DND-41 (cell line): ENCODE data around the gene DKC1.

ENCODE experiments used
- ATAC-seq: fragments of 200-7000 bp; cut with Tn5 transposase; 3 replicates; pipeline ENCODE4 v1.9.1; 2021; ENCODE audit warnings: low read depth; ENCODE audit not compliant: insufficient read depth
- DNase-seq: peaks from one replicate; pipeline ENCODE4 v3.0.0-alpha.2; 2020
- H2AFZ ChIP-seq: 2 replicates; pipeline ENCODE4 v1.6.0; 2012; ENCODE audit warnings: low read depth, low read length
- H3K27ac ChIP-seq: 2 replicates; pipeline ENCODE4 v1.5.1; 2012; ENCODE audit warnings: low read length, inconsistent platforms
- H3K27me3 ChIP-seq: fragments of 200-600 bp; sonication (generic); 2 replicates; pipeline ENCODE4 v1.6.0; 2012; ENCODE audit warnings: low read length, mild to moderate bottlenecking, inconsistent platforms; ENCODE audit not compliant: insufficient read depth, poor library complexity
- H3K36me3 ChIP-seq: 2 replicates; pipeline ENCODE4 v1.5.1; 2012; ENCODE audit warnings: low read length, inconsistent platforms; ENCODE audit not compliant: insufficient read depth
- H3K4me1 ChIP-seq: 2 replicates; pipeline ENCODE4 v1.5.1; 2012; ENCODE audit warnings: mild to moderate bottlenecking, low read length; ENCODE audit not compliant: insufficient read depth
- H3K4me2 ChIP-seq: 2 replicates; pipeline ENCODE4 v1.6.0; 2012; ENCODE audit warnings: mild to moderate bottlenecking, moderate library complexity, low read length, inconsistent platforms; ENCODE audit not compliant: insufficient read depth
- H3K4me3 ChIP-seq, 2 experiments: fragments of 200-600 bp in 1 of 2; shearing (Covaris generic) in 1 of 2; 2 replicates each; pipeline ENCODE4 v1.5.1; 2012 to 2016; ENCODE audit warnings: inconsistent platforms in 2 of 2, low read length in 2 of 2, mild to moderate bottlenecking in 2 of 2, low read depth in 1 of 2, moderate library complexity in 1 of 2
- H3K79me2 ChIP-seq: 2 replicates; pipeline ENCODE4 v1.6.0; 2012; ENCODE audit warnings: low read length, inconsistent platforms; ENCODE audit not compliant: insufficient read depth
- H3K9ac ChIP-seq: 2 replicates; pipeline ENCODE4 v1.6.0; 2012; ENCODE audit warnings: low read depth, mild to moderate bottlenecking, inconsistent platforms, low read length, moderate library complexity
- H3K9me3 ChIP-seq: 2 replicates; pipeline ENCODE4 v1.5.1; 2012; ENCODE audit warnings: low read length, moderate library complexity, mild to moderate bottlenecking, inconsistent platforms; ENCODE audit not compliant: insufficient read depth, severe bottlenecking
- H4K20me1 ChIP-seq: 2 replicates; pipeline ENCODE4 v1.6.0; 2012; ENCODE audit warnings: low read length; ENCODE audit not compliant: insufficient read depth
- EZH2 ChIP-seq: IDR thresholded peaks from 3 replicates; pipeline ENCODE4 v1.6.1; 2012; ENCODE audit warnings: borderline replicate concordance, low read depth, mild to moderate bottlenecking, moderate library complexity, low read length, inconsistent platforms; ENCODE audit not compliant: severe bottlenecking
- TF ChIP-seq, protein P1 (sequence below): IDR thresholded peaks from 2 replicates; pipeline ENCODE4 v1.5.1; 2012; ENCODE audit warnings: borderline replicate concordance, low read length, moderate library complexity, mild to moderate bottlenecking; ENCODE audit not compliant: poor library complexity, severe bottlenecking; ENCODE audit errors: extremely low read depth

Gene DKC1

DNA sequence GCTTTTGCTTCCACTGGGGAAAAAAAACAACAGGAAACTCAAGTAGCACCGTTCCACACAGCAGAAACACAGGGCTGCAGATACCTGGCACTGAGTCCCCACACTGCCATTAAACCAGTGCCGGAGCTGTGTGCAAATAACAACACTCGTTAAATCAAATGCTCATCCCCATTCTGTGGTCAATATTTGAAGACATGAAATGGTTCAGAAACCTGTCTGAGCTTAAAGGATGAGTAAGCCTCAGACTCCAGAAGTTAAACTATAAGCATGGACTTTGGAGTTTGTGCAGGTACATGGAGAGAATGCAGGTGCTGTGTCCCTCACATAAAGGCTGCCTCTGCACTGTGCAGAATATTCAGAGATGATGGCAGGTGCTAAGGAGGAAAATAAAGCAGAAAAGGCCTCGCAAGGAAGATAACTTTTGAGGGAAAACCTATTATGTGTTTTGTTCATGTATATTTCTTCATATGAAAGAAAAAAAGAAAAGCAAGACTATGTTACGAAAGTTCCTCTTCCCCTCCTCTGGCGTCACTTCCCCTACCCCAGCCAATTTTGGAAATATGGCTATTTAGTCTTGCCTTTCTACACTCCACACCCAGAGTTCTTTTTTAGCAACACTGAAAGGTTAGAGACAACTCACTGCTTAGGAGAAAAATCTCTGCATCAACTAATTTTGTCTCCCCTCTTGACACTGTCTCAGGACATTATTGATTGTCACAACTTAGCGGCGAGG is 38.0 kb downstream of the DKC1 start:
- H3K4me3 ChIP-seq, result peak overlapping the region in 1 of 2 experiments; percentile 51; a peak in 1 of 4 replicates
- H3K27me3 ChIP-seq, result no peaks in the 10 kb centered on the region
- H3K4me2 ChIP-seq, result peak overlapping the region; percentile 66
- no peaks in the 10 kb centered on the region for H4K20me1 ChIP-seq
- peaks cover 57% of the 10 kb centered on the region for H3K4me1 ChIP-seq
- no peaks in the 10 kb centered on the region for H3K36me3 ChIP-seq
- ATAC-seq (no peak), DNase-seq (no peak)
- H3K9ac ChIP-seq, result peak overlapping the region; percentile 51
- no peak overlapping the region for H2AFZ ChIP-seq
- peak overlapping the region; percentile 74 for H3K27ac ChIP-seq
- no peak for TF ChIP-seq EZH2
- TF ChIP-seq, protein P1, sequence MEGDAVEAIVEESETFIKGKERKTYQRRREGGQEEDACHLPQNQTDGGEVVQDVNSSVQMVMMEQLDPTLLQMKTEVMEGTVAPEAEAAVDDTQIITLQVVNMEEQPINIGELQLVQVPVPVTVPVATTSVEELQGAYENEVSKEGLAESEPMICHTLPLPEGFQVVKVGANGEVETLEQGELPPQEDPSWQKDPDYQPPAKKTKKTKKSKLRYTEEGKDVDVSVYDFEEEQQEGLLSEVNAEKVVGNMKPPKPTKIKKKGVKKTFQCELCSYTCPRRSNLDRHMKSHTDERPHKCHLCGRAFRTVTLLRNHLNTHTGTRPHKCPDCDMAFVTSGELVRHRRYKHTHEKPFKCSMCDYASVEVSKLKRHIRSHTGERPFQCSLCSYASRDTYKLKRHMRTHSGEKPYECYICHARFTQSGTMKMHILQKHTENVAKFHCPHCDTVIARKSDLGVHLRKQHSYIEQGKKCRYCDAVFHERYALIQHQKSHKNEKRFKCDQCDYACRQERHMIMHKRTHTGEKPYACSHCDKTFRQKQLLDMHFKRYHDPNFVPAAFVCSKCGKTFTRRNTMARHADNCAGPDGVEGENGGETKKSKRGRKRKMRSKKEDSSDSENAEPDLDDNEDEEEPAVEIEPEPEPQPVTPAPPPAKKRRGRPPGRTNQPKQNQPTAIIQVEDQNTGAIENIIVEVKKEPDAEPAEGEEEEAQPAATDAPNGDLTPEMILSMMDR, result no peak
- H3K79me2 ChIP-seq, result peaks cover 63% of the 10 kb centered on the region
- H3K9me3 ChIP-seq, result no peaks in the 10 kb centered on the region

DNA sequence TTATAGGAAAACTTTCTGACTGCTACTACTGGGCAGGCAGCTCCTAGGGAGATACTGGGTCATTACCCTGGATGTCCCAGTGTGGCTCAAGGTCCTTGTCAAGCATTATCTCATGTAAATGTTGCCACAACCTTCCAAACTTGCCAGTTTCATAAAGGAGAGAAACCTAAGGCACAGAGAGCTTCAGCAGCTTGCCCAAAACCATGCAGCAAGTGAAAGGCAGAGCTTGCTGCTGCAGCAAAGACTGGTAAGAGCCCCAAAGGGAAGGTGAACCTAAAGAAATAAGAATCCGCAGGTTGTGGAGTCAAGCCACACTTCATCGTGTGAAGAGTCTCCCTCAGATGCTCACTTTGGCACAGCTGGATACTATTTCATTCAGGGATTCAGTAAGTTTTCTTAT is 40.3 kb downstream of the DKC1 start:
- H3K9ac ChIP-seq, result 0 out of 2 replicates have a peak overlapping the region, but pooled peaks have one; percentile 6
- peak overlapping the region; percentile 33; the same call in 1 of the 2 replicates for H3K27ac ChIP-seq
- H2AFZ ChIP-seq, result no peak overlapping the region
- TF ChIP-seq, protein P1, result no peak
- no peak for TF ChIP-seq EZH2
- peaks cover 49% of the 10 kb centered on the region for H3K79me2 ChIP-seq
- H3K4me3 ChIP-seq, result no peak overlapping the region
- no peak for DNase-seq
- H4K20me1 ChIP-seq, result no peaks in the 10 kb centered on the region
- H3K4me1 ChIP-seq, result peaks cover 62% of the 10 kb centered on the region
- H3K27me3 ChIP-seq, result no peaks in the 10 kb centered on the region
- no peak for ATAC-seq
- H3K4me2 ChIP-seq, result peak overlapping the region; percentile 82; the same call in 1 of the 2 replicates
- H3K9me3 ChIP-seq, result no peaks in the 10 kb centered on the region
- H3K36me3 ChIP-seq, result no peaks in the 10 kb centered on the region

DNA sequence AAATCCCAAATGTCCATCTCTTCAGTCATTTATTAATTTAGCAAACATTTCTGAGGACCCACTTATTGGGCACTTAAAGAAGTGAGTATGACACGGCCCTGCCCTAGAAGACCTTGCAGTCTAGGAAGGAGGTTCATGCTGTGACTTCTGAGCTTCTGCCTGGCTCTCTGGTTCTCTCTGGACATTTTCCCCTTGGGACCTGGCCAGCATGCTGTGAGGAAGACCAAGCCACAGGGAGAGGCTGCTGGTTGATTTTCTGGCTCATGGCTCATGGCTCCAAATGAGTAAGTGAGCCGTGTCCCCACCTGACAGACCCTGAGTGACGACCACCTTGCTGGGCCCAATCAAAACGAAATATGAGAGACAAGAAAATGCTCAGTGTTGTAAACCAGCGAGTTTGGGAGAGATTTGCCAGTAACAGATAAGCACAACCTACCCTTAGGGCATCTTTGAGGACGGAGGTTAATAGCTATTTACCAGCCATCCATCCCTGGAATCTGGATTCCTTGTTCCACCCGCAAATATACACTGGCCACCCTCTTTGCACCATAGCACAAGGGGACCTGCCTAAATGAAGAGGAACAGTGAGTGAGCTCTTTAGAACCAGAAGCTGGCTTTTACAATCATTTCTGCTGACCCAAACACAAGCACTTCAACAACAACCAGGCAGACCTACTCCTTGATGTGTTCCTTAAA is 41.7 kb downstream of the DKC1 start:
- H3K79me2 ChIP-seq, result peaks cover 39% of the 10 kb centered on the region
- TF ChIP-seq, protein P1, result no peak
- TF ChIP-seq EZH2, result no peak
- H3K27ac ChIP-seq, result peak overlapping the region; percentile 15; the same call in 1 of the 2 replicates
- peak overlapping the region; percentile 76 for H2AFZ ChIP-seq
- H4K20me1 ChIP-seq, result no peaks in the 10 kb centered on the region
- peaks cover 55% of the 10 kb centered on the region for H3K4me1 ChIP-seq
- no peaks in the 10 kb centered on the region for H3K36me3 ChIP-seq
- peak overlapping the region; percentile 82 for H3K4me2 ChIP-seq
- no peaks in the 10 kb centered on the region for H3K27me3 ChIP-seq
- peak overlapping the region; percentile 51 to 83; a peak in 3 of 4 replicates for H3K4me3 ChIP-seq
- DNase-seq (no peak), ATAC-seq (no peak)
- H3K9me3 ChIP-seq, result no peaks in the 10 kb centered on the region
- peak overlapping the region; percentile 67 for H3K9ac ChIP-seq
